Pancreas (tissue), 10 donors: Measurements from ENCODE around the gene NMNAT3. TPM values are rescaled to one million over a fixed set of nuclear protein-coding genes. Genes with fewer than 3 reads are reported as not detected.

Experiments used
- ATAC-seq, 4 donors: fragments of 200-7000 bp; cut with Tn5 transposase; one replicate each; pipeline versions ENCODE4 v1.8.0 to v1.9.1; 2020; ENCODE audit warnings: mild to moderate bottlenecking in 4 of 4, moderate library complexity in 4 of 4
- DNase-seq, 6 donors: peaks; one replicate each; pipeline ENCODE4 v3.0.0-alpha.2; 2020
- FAIRE-seq: peaks from 2 replicates; lab custom pipeline; 2012; peaks lifted over from hg19 to GRCh38; lab: Jason Lieb, UNC
- H3K27ac ChIP-seq, 4 donors: fragments of 200-600 bp; sonication (generic); 1 replicate in 3 of 4; 2 replicates in 1 of 4; pipeline versions ENCODE4 v1.5.0 to v1.8.0; 2020
- H3K27me3 ChIP-seq, 4 donors: fragments of 200-600 bp; one replicate each; pipeline ENCODE4 v1.8.0; 2021
- H3K36me3 ChIP-seq, 3 donors: fragments of 200-600 bp; sonication (generic) in 1 of 3; one replicate each; pipeline versions ENCODE4 v1.5.0 to v1.8.0; 2020 to 2021
- H3K4me1 ChIP-seq, 3 donors: fragments of 200-600 bp; one replicate each; pipeline ENCODE4 v1.8.0; 2021
- H3K4me3 ChIP-seq, 4 donors: fragments of 200-600 bp; sonication (generic) in 2 of 4; one replicate each; pipeline versions ENCODE4 v1.5.0 to v1.8.0; 2020 to 2021
- H3K9me3 ChIP-seq, 4 donors: fragments of 200-600 bp; one replicate each; pipeline ENCODE4 v1.8.0; 2021
- WGBS, 2 donors: extraction: QIAGEN DNeasy Blood & Tissue Kit; methylation state at CpG; one replicate each; pipeline ENCODE4 v1.1.7; 2013; 5-methylcytosine and 5-hydroxymethylcytosine counted together
- intact Hi-C, 3 donors: fragments of 100-400 bp; cut with DNase I; formaldehyde crosslinking; loops; one replicate each; pipeline versions ENCODE4 v1.11.1 to v1.14.2; 2022
- polyA plus RNA-seq, 2 donors: library from polyadenylated mRNA; stranded (reverse); fragments of 200-250 nt; gene quantifications; one replicate each; pipeline ENCODE4 v1.2.3, GENCODE V29; 2013
- total RNA-seq, 6 donors: library from RNA; stranded (reverse); fragmentation: NEBNext Ultra II Directional in 4 of 6; extraction: Animal tissue kit (Norgen Biotek cat#: 25700) in 4 of 6; gene quantifications; one replicate each; pipeline versions ENCODE4 v1.2.1 to v1.2.4, GENCODE V29; 2021 to 2023
- TF ChIP-seq, protein P1 (sequence below), 4 donors: fragments of 200-600 bp; sonication (generic) in 3 of 4; IDR thresholded peaks; one replicate each; pipeline versions ENCODE4 v1.5.0 to v1.8.0; 2021; ENCODE audit warnings: antibody characterized with exemption in 4 of 4
- donor health status: healthy with polysubstance abuse.
- donor health status: DM: no; HTN: no; CAD: no; lungs with moderate emphysema.
- donor health status: DM: no; HTN: no; CAD: no.
- donor health status: control.
- donor health status: control.
- donor health status: Bipolar disorder and iron deficiency.
- donor health status: DM: yes; HTN: yes; CAD: no.
- donor health status: DM: no; HTN: no; CAD: no.
- donor health status: DM: no; HTN: no; CAD: no.
- donor health status: DM: yes; HTN: yes; CAD: no.

Gene NMNAT3
- total and polyA plus RNA-seq, 8 donors, result 4.5 to 10.6 (median 7.0) TPM

DNA sequence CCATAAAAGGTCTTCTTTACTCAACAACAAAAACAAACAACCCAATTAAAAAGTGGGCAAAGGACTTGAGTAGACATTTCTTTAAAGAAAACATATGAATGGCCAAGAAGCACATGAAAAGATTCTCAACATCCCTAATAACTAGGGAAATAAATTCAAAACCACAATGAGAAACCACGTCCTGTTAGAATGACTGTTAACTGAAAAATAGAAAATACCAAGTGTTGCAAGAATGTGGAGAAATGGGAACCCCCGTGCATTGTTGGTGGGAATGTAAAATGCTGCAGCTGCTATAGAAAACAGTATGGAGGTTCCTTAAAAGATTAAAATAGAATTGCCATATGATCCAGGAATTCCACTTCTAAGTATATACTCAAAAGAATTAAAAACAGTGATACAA lies 34.8 kb downstream of the NMNAT3 start:
- TF ChIP-seq, protein P1, sequence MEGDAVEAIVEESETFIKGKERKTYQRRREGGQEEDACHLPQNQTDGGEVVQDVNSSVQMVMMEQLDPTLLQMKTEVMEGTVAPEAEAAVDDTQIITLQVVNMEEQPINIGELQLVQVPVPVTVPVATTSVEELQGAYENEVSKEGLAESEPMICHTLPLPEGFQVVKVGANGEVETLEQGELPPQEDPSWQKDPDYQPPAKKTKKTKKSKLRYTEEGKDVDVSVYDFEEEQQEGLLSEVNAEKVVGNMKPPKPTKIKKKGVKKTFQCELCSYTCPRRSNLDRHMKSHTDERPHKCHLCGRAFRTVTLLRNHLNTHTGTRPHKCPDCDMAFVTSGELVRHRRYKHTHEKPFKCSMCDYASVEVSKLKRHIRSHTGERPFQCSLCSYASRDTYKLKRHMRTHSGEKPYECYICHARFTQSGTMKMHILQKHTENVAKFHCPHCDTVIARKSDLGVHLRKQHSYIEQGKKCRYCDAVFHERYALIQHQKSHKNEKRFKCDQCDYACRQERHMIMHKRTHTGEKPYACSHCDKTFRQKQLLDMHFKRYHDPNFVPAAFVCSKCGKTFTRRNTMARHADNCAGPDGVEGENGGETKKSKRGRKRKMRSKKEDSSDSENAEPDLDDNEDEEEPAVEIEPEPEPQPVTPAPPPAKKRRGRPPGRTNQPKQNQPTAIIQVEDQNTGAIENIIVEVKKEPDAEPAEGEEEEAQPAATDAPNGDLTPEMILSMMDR (IDR thresholded peaks at IDR 0.05), result no peak
- Histone ChIP-seq H3K4me1 (no peaks in the 10 kb centered on the region), H3K27me3 (no peaks in the 10 kb centered on the region), H3K36me3 (no peaks in the 10 kb centered on the region), H3K9me3 (no peaks in the 10 kb centered on the region), H3K27ac (no peak overlapping the region), H3K4me3 (no peak overlapping the region)
- no peak for FAIRE-seq
- no peak for DNase-seq
- intact Hi-C loops, result no loop called here
- WGBS, 2 donors, result 93 to 96% methylated on average over 2 of the region's 2 CpGs
- no peak for ATAC-seq

DNA sequence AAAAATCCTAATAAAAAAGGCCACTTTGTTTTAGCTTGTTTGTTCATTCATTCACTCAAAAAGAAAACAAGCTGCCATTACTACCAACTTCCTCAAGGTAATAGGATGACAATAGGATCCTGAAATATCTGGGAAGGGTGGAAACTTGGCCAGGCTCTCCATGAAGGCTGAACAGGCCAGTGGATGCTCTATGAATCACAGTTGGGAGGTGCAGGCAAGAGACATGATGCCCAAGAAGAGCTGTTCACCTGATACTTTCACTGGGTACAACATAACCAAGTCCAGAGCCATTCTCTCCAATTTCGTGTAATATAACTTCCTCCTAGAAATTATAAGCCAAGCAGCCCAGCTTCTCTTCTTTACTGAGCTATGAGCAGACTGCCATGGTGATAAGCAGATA lies 37.3 kb downstream of the NMNAT3 start:
- no peak overlapping the region for H3K4me3 ChIP-seq
- TF ChIP-seq, protein P1 (IDR thresholded peaks at IDR 0.05), result no peak
- no peak for FAIRE-seq
- intact Hi-C loops, result no loop called here
- DNase-seq, result no peak
- H3K9me3 ChIP-seq, result no peaks in the 10 kb centered on the region
- 72 to 82% methylated on average over 1 of the region's 1 CpG for WGBS, 2 donors
- H3K36me3 ChIP-seq, result no peaks in the 10 kb centered on the region
- no peaks in the 10 kb centered on the region for H3K4me1 ChIP-seq
- no peak overlapping the region for H3K27ac ChIP-seq
- no peak for ATAC-seq
- H3K27me3 ChIP-seq, result no peaks in the 10 kb centered on the region

DNA sequence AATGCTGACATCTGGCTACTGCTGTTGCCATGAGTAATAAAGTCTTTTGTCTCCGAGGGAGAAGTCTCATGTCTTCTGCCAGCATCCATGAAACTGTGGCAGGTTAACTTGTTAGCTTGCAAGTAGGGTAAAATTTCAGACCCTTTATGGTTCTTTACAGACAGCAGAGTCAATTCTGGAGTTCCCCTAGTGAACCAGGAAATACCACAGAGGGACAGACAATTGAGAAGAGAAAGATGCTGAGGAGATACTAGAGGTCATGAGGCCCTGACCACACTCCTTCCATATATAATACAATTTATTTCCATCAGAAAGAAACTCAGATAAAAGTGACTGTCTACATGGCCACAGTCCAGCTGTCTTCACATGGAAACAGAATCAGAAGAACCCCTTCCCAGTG lies 38.1 kb downstream of the NMNAT3 start:
- Histone ChIP-seq H3K4me3 (no peak overlapping the region), H3K36me3 (no peaks in the 10 kb centered on the region), H3K9me3 (no peaks in the 10 kb centered on the region), H3K4me1 (no peaks in the 10 kb centered on the region), H3K27me3 (no peaks in the 10 kb centered on the region), H3K27ac (no peak overlapping the region)
- ATAC-seq (no peak), FAIRE-seq (no peak), DNase-seq (no peak)
- TF ChIP-seq, protein P1 (IDR thresholded peaks at IDR 0.05), result no peak
- WGBS, 2 donors, result 77 to 85% methylated on average over 1 of the region's 1 CpG
- intact Hi-C loops, result no loop called here

DNA sequence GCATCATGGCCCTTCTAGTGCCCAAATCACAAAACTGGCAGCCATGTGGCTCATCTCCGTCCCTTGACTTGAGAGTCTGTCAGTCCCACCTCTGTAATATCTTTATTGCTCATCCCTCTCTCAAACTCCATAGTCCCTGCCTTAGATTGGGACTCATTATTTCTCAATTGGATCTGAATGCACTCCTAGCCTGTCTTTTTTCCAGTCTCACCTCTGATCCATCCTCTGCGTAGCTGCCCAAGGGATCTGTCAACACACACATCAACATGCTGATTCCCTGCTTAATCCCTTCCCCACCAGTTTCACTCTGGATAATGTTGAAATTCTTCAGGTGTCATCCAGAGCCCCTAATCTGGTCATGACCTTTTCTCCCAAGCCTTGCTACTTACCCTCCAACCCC lies 39.3 kb downstream of the NMNAT3 start:
- FAIRE-seq (no peak), ATAC-seq (no peak), DNase-seq (no peak)
- Histone ChIP-seq H3K4me3 (no peak overlapping the region), H3K27ac (no peak overlapping the region), H3K4me1 (no peaks in the 10 kb centered on the region), H3K36me3 (no peaks in the 10 kb centered on the region), H3K27me3 (no peaks in the 10 kb centered on the region), H3K9me3 (no peaks in the 10 kb centered on the region)
- intact Hi-C loops, result no loop called here
- TF ChIP-seq, protein P1 (IDR thresholded peaks at IDR 0.05), result no peak
- WGBS, 2 donors, result 94 to 100% methylated on average over 2 of the region's 2 CpGs

DNA sequence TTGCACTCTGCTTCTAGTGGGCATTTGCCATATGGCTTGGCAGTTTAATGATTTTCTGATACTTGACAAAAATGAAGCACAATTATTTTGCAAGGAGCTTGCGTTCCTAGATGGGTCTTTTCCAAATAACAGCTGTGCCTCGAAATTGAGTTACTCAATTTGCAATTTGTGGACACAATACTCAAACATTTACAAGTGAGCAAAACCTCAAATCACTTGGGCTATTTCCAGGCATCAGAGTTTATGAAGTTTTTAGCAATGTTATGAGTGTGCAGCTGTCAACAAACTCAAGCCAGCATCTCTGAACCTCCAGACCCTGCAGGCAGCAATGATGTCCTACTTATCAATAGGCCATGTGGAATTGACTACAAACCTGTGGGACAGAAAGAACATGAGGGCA lies 41.3 kb downstream of the NMNAT3 start:
- intact Hi-C loops, result no loop called here
- ATAC-seq (no peak), FAIRE-seq (no peak), DNase-seq (no peak)
- H3K36me3 ChIP-seq, result no peaks in the 10 kb centered on the region
- no peaks in the 10 kb centered on the region for H3K9me3 ChIP-seq
- no peaks in the 10 kb centered on the region for H3K4me1 ChIP-seq
- H3K27ac ChIP-seq, result no peak overlapping the region
- H3K27me3 ChIP-seq, result no peaks in the 10 kb centered on the region
- TF ChIP-seq, protein P1 (IDR thresholded peaks at IDR 0.05), result no peak
- H3K4me3 ChIP-seq, result no peak overlapping the region
- WGBS, 2 donors, result 84 to 85% methylated on average over 2 of the region's 2 CpGs
